Stimulated activated CD8-positive, alpha-beta memory T cell treated with anti-CD3 and anti-CD28 coated beads, Interleukin-4, amount 100 ng/mL, for 4 hours (primary cell): ENCODE results near the gene CRNKL1.

Source experiments
- DNase-seq, 2 donors: peaks; one replicate each; pipeline ENCODE4 v3.0.0-alpha.2; 2020; ENCODE audit warnings: low read depth in 2 of 2, low spot score in 1 of 2

CRNKL1 gene

GRCh38 chr20:20052074-20052970, at the start of gene CRNKL1, which contains the start of gene CFAP61:
Gene CRNKL1 (minus strand): TSS chr20:20052466. CDS start chr20:20052342, 124 bp downstream.
Gene CFAP61 (plus strand): TSS chr20:20052532. CDS start chr20:20056654, 4,122 bp downstream.
- DNase-seq = peak; percentile 91 to 95

DNA sequence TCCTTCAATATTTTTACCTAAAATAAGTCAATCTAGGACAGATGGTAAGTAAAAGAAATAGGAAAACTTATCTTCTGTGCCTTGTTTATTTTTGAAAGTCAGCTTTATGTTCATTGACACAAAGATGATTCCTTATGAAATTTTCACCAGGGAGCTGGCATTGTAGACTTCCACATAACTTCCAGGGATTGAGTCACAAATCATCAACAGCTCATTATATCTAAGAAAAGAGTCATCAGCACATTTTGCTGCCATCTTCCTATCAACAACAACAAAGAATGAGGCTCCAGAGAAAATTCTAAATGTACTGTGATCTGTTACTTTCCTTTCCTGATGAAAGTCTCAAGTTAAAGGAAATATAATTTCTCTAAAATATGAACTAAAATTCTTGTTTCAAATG, 48.6 kb upstream of the CRNKL1 start:
- no peak for DNase-seq

DNA sequence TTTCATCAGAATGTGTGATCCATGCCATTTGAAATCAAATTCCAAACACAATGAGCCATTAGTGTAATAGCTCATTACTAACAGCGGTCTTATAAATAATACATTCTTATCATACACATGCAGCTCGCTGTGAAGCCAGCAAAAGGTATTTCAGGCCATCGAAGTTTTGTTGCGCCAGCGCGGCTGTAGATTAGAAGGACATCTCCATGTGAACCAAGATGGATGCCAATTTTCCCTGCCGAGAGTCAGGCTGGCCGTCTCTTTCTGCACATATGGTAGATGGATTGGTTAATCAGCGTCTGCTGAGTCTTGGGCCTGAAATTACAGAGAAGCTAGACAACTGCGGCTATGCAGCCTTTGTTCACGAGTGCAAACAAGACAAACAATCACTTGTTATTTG, 44.2 kb upstream of the CRNKL1 start:
- DNase-seq = no peak

GRCh38 chr20:20095114-20095872, 43.0 kb upstream of the CRNKL1 start:
- DNase-seq = no peak

GRCh38 chr20:20094410-20094809, 42.1 kb upstream of the CRNKL1 start:
- no peak for DNase-seq

GRCh38 chr20:20092827-20093226, 40.6 kb upstream of the CRNKL1 start:
- no peak for DNase-seq

DNA sequence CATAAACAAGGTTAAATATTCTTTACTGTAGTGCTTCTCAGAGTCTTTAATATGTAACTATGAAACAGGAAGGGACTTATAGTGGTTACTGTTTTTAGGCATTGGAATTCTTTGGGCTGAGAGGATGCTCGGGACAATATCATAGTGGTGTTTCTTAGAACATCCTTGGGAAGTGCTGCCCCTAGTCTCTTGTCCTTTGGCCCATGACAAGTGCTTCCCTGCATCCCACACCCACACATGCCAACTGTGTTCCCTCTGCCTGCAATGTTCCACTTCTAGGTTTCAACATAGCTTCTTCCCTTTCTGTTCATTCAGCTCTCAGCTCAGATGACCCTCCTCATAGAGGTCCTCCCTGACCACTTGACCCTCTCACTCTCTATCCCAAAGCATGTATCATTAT, 37.7 kb upstream of the CRNKL1 start:
- no peak for DNase-seq

- no peak for DNase-seq
Observed at GRCh38 chr20:20089018-20089417, 36.8 kb upstream of the CRNKL1 start.

DNA sequence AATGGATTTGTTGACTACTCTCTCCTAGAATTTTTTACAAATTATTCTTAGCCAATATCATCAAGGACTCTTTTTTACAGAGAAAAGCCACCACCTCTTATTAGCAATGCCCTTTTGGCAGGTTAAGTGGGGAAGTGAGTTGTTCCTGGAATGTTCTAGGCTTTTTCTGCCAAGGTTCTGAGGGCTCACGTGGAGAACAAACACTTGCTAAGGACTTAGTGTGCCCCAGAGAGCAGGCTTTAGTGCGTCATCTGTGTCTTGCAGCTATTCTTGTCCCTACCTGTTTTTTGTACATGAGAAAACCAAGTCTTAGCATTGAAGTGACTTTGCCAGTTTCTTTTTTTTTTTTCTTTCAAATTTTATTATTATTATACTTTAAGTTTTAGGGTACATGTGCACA, 33.5 kb upstream of the CRNKL1 start:
- DNase-seq = no peak

- DNase-seq = no peak
Observed at GRCh38 chr20:20085071-20085470, 32.8 kb upstream of the CRNKL1 start.

- no peak for DNase-seq
Observed at GRCh38 chr20:20084296-20084752, 32.1 kb upstream of the CRNKL1 start.

GRCh38 chr20:20083807-20084206, 31.5 kb upstream of the CRNKL1 start:
- no peak for DNase-seq

DNA sequence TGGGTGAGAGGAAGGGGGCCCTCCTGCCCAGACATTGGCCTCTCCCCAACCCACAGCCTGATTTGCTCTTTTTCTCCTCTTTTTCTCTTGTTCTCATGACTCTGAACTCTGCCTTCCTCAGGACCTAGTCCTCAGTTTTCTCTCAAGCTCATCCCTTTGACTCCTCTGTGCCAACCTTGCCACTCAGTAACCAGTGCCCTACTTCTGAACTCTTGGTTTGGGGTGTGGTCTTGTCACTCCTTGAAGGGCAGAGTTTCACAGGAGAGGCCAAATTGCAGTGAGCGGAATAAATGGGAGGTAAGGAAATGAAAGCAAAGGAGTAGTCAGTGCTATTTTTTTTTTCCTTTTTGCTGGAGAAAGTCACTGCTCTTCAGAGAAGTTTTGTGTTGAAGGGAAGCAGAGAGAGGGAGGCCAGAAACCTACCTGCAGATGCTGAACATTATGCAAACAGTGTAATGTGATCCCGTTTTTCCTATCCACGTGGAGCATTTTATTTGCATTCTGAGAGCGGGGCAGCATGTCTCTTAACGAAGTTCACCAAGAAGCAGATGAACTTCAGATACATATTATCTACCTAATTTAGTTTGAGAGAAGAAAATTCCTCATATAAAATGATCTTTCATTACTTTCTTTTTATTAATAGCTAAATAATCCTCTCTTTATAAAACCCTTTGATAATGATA, 27.0 kb upstream of the CRNKL1 start:
- no peak for DNase-seq

- DNase-seq = no peak
Observed at GRCh38 chr20:20078041-20078440, 25.8 kb upstream of the CRNKL1 start.

GRCh38 chr20:20076297-20077065, 24.2 kb upstream of the CRNKL1 start:
- DNase-seq = no peak

GRCh38 chr20:20075032-20075431, 22.8 kb upstream of the CRNKL1 start:
- DNase-seq = no peak

DNA sequence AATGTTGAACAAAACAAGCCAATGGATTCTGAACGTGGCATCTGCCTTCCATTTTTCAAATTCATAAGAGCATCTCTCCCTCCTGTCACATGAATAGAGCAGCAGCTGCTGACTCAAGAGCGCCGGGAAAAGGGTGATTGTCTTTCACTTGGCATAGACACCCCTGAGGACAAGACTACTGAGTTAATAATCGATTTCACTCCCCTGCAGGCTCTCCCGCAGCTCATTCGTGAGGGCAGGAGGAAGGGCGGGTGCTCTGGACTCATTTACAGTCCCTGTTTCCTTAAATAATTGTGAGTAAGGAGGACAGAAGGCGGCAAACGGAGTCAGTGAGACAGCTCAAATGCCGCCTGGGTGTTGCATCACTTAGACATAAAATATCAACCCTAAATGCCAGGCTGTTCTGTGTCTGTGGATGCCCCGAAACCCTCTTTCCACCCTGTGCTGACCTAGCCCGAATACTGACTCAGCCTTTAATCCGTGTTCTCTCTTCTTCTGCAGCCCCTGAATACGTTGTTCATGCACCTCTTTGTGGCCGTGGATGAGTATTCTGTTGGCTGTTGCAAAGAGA, 21.6 kb upstream of the CRNKL1 start:
- no peak for DNase-seq

DNA sequence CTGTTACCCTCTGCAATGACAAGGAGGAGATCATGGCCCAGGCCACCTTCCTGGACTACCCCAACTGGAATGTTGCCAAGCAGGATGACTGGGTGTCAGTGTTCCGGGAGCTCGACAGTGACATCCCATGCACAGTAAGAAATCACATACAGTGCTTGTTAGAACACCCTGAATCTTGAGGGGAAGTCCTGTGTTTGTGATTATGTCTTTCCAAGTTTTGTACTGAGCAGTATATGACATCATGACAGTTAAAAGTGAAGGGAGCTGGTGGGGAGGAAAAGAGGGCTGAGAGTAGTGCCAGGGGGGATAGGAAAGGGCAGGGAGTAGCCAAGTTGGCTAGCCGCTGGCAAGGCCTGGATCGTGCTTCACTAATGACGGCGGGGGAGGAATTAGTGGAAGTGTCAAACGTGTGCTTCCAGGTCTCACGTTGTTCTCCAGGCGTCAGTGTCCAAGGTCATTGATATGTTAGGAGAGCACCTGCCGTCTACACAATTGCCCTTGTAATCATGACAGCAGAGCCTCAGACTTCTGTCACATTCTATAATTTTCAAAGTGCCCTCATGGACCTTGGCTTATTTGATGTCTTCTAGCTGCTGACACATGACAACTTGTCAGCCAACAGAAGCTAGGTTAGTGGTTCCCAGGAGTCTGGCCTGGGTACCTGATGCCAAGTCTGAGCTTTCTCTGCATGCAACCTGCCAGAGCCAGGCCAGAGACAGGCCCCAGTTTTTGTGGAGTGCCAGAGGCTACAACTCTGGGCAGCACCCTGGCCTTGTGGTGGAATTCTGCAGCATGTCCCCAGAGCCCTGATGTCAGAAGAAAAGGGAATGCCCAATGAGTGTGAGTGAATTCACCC, 18.8 kb upstream of the CRNKL1 start:
- DNase-seq = no peak

DNA sequence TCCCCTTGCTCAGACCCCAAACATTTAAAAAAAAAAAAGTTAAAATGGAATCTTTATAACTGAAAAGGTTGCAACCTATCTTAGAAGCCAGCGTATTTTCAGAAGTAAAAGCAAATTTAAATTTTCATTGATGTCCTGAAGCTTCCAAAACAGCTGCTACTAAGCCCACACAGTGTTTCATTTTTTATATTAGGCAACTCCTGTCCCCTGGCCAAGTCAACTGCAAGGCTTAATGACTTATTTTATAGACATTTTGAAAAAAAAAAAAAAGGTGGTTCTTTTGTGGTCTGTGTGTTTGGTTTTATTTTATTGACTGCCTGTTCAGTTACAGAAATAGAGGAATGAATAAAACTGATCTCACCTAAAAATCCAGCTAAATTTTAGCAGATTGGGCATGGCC, 13.1 kb upstream of the CRNKL1 start:
- no peak for DNase-seq
